Left lobe of liver (tissue), 2 donors: ENCODE results near the gene TTC24. TPM values are rescaled to one million over a fixed set of nuclear protein-coding genes. Genes with fewer than 3 reads are reported as not detected.

Experiments
- ATAC-seq: fragments of 200-7000 bp; cut with Tn5 transposase; one replicate; pipeline ENCODE4 v1.9.1; 2020; ENCODE audit warnings: mild to moderate bottlenecking, moderate library complexity
- DNase-seq: peaks from one replicate; pipeline ENCODE4 v3.0.0-alpha.2; 2020; ENCODE audit warnings: low spot score
- total RNA-seq: library from RNA; stranded (reverse); gene quantifications from one replicate; pipeline ENCODE4 v1.2.1, GENCODE V29; 2021
- donor health status: DM: no; HTN: no; CAD: no; lungs with moderate emphysema.
- donor health status: DM: no; HTN: yes; CAD: no.

The TTC24 gene
- total RNA-seq, 1 donor from 2014 or later = not detected

DNA sequence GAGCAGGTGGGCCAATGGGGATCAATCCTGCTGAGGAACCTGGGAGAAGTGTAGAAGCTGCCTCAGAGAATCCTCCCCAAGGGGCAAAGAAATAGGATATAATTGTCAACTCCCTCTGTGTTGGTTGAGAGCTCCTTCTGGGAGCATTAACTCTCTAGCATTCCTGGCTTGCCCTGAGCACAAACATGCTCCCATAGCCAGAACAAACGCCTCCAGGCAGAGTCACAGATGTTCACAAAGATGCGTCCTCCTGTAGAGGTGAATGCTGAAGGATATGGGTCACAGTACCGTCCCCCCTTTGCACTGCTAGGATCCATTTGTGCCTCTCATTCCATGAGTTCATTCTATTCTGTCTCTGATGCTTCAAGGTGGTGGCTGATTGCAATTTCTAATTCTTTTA is 52.8 kb downstream of the TTC24 start:
- ATAC-seq (no peak), DNase-seq (no peak)

Other genes with a start within 250 kb of the TTC24 start
- gene CCT3, start 241.4 kb upstream of the TTC24 start, total RNA-seq = 80.8 TPM
- 0.40 TPM for gene TSACC, start 241.2 kb upstream of the TTC24 start, total RNA-seq
- gene RHBG, start 210.5 kb upstream of the TTC24 start, total RNA-seq = 2.8 TPM
- 17.5 TPM for gene MEF2D, start 78.9 kb upstream of the TTC24 start, total RNA-seq
- gene IQGAP3, start 7.2 kb upstream of the TTC24 start, total RNA-seq = 0.23 TPM
- 51.2 TPM for gene NAXE, start 12.1 kb downstream of the TTC24 start, total RNA-seq
- 7.3 TPM for gene GPATCH4, start 21.8 kb downstream of the TTC24 start, total RNA-seq
- gene HAPLN2, start 39.7 kb downstream of the TTC24 start, total RNA-seq = not detected
- not detected for gene BCAN, start 62.4 kb downstream of the TTC24 start, total RNA-seq
- gene NES, start 97.7 kb downstream of the TTC24 start, total RNA-seq = 1.4 TPM
- gene CRABP2, start 125.9 kb downstream of the TTC24 start, total RNA-seq = 0.33 TPM
- gene METTL25B, start 148.7 kb downstream of the TTC24 start, total RNA-seq = 26.8 TPM
- gene ISG20L2, start 149.0 kb downstream of the TTC24 start, total RNA-seq = 10.8 TPM
- gene MRPL24, start 161.4 kb downstream of the TTC24 start, total RNA-seq = 68.7 TPM
- 153 TPM for gene HDGF, start 172.0 kb downstream of the TTC24 start, total RNA-seq
- gene PRCC, start 187.8 kb downstream of the TTC24 start, total RNA-seq = 19.3 TPM
- 0.78 TPM for gene SH2D2A, start 237.1 kb downstream of the TTC24 start, total RNA-seq